Neutrophil (primary cell): ENCODE measurements around the gene NEXN.

Experiments
- H3K27ac ChIP-seq: fragments of 200-600 bp; sonication (generic); 2 replicates; pipeline ENCODE4 v1.5.1; 2016; ENCODE audit warnings: mild to moderate bottlenecking, moderate library complexity
- H3K27me3 ChIP-seq: fragments of 200-600 bp; sonication (generic); 2 replicates; pipeline ENCODE4 v1.6.0; 2016; ENCODE audit warnings: mild to moderate bottlenecking
- H3K36me3 ChIP-seq: fragments of 200-600 bp; sonication (generic); 2 replicates; pipeline ENCODE4 v1.5.1; 2017
- H3K4me1 ChIP-seq, 2 experiments: fragments of 200-600 bp in 1 of 2; sonication (generic) in 1 of 2; 1 replicate in 1 of 2; 2 replicates in 1 of 2; pipeline versions ENCODE4 v1.5.1 to v1.6.1; 2013 to 2016; ENCODE audit warnings: low read depth in 1 of 2, low read length in 1 of 2, mild to moderate bottlenecking in 1 of 2, moderate library complexity in 1 of 2; ENCODE audit not compliant: control insufficient read depth in 1 of 2, insufficient read depth in 1 of 2
- H3K4me3 ChIP-seq, 2 experiments: fragments of 200-600 bp in 1 of 2; sonication (generic) in 1 of 2; 1 replicate in 1 of 2; 2 replicates in 1 of 2; pipeline ENCODE4 v1.5.1; 2013 to 2016; ENCODE audit warnings: low read depth in 1 of 2, low read length in 1 of 2, mild to moderate bottlenecking in 1 of 2, moderate library complexity in 1 of 2
- H3K9me3 ChIP-seq: fragments of 200-600 bp; sonication (generic); 2 replicates; pipeline ENCODE4 v1.5.1; 2016
- TF ChIP-seq, protein P1 (sequence below): fragments of 200-600 bp; sonication (generic); IDR thresholded peaks from 2 replicates; pipeline ENCODE4 v1.5.1; 2016; ENCODE audit warnings: antibody characterized with exemption

Gene NEXN

DNA sequence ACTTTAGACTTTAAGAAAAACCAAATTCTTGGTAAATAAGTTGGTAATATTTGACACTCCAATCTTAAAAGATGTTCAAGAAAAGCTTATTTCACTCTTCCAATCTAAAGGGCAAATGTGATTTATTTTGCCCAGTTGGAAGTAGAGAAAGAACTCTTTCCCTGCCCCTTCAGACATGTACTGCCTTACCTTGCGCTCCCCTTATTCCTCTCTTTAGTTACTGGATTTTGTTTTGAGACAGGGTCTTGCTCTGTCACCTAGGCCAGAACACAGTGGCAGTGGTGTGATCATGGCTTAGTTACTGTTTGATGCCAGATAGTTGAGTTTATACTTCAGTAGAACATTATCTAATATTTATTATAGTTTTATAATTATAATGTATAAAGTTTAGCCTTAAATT, 62.9 kb downstream of the NEXN start:
- Histone ChIP-seq H3K4me1 (no peaks in the 10 kb centered on the region), H3K36me3 (peaks cover 90% of the 10 kb centered on the region), H3K27me3 (no peaks in the 10 kb centered on the region)

DNA sequence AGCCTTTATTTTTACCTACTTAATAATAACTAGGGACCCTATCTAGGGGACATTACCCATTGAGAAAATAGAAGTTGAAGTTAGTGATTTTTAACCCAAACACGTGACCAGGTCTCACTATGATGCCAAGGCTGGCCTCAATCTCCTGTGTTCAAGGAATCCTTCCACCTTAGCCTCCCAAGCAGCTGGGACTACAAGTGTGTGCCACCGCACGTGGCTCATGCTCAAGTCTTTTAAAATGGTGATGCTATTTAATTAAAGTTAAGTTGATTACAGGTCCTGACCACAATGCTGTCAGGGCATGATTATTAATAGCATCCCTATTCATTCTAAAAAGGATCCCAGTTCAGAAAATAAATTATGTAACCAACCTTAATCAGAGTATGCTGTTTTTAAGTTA, 65.5 kb downstream of the NEXN start:
- Histone ChIP-seq H3K27ac (no peak overlapping the region), H3K4me3 (no peak overlapping the region), H3K27me3 (no peaks in the 10 kb centered on the region), H3K36me3 (peaks cover 91% of the 10 kb centered on the region), H3K4me1 (no peaks in the 10 kb centered on the region), H3K9me3 (no peaks in the 10 kb centered on the region)
- TF ChIP-seq, protein P1, sequence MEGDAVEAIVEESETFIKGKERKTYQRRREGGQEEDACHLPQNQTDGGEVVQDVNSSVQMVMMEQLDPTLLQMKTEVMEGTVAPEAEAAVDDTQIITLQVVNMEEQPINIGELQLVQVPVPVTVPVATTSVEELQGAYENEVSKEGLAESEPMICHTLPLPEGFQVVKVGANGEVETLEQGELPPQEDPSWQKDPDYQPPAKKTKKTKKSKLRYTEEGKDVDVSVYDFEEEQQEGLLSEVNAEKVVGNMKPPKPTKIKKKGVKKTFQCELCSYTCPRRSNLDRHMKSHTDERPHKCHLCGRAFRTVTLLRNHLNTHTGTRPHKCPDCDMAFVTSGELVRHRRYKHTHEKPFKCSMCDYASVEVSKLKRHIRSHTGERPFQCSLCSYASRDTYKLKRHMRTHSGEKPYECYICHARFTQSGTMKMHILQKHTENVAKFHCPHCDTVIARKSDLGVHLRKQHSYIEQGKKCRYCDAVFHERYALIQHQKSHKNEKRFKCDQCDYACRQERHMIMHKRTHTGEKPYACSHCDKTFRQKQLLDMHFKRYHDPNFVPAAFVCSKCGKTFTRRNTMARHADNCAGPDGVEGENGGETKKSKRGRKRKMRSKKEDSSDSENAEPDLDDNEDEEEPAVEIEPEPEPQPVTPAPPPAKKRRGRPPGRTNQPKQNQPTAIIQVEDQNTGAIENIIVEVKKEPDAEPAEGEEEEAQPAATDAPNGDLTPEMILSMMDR, result no peak

More for the DNA sequence above, 62.9 kb downstream of the NEXN start:
- Histone ChIP-seq H3K4me3 (no peak overlapping the region), H3K27ac (no peak overlapping the region), H3K9me3 (no peaks in the 10 kb centered on the region)
- TF ChIP-seq, protein P1, result no peak

DNA sequence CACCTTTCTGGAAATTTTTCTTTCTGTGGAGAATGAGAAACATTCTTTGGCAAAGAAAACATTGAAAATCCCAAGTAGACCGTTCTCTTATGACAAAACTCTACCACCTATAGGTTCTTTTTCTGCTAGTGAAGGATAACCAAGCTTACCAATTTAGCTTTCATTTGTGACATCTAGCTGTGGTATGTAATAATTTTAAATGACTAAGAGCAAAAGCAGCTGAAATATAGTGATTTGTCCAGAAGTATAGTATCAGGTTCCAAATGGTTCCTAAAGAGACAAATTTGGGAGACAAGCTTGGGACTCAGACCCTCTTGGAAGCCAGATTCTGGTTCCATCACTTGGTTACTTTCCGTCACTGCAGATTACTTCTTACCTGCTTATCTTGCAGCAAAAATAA, 66.1 kb downstream of the NEXN start:
- Histone ChIP-seq H3K27me3 (no peaks in the 10 kb centered on the region), H3K36me3 (peaks cover 95% of the 10 kb centered on the region), H3K4me3 (no peak overlapping the region), H3K27ac (no peak overlapping the region), H3K4me1 (no peaks in the 10 kb centered on the region), H3K9me3 (no peaks in the 10 kb centered on the region)
- TF ChIP-seq, protein P1, result no peak

DNA sequence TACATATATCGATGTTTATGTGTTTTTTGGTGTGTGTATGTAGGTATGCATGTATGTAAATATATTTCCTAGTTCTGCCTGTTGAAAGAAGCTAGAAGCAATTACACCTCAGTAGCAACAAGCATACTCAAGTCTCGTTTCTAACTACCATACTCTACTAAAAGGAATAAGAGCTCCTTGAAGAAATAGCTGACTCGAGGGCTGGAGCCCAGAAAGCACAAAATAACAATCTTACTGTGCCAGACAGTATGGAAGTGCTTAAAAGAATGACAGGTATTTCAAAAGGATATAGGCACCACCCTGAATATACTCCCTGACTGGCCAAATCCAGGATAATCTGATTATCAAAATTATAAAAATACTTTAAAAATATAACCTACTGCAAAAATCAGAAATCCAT, 67.3 kb downstream of the NEXN start:
- TF ChIP-seq, protein P1, result no peak
- H3K4me1 ChIP-seq, result no peaks in the 10 kb centered on the region
- no peak overlapping the region for H3K4me3 ChIP-seq
- no peaks in the 10 kb centered on the region for H3K9me3 ChIP-seq
- H3K27me3 ChIP-seq, result no peaks in the 10 kb centered on the region
- no peak overlapping the region for H3K27ac ChIP-seq
- H3K36me3 ChIP-seq, result peaks cover 96% of the 10 kb centered on the region

DNA sequence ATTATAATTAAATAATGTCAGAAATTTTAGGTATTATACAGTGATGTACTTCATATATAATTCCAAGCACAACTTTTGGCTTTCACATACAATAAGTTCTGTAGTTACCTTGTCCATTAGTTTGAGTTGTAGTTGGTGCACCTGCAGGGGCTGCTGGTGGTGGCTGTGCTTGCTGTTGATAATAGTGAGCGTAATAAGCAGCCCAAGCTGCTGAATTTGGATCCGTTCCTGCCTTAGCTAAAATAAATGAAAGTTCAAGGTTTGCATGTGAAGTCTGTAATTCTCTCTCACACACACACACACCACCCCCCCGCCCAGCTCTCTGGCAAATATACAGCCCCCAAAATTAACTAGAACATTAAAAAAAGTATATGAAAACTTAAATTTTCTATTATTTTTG, 68.0 kb downstream of the NEXN start:
- Histone ChIP-seq H3K36me3 (peaks cover 96% of the 10 kb centered on the region), H3K27ac (no peak overlapping the region), H3K9me3 (no peaks in the 10 kb centered on the region), H3K4me3 (no peak overlapping the region), H3K27me3 (no peaks in the 10 kb centered on the region), H3K4me1 (no peaks in the 10 kb centered on the region)
- TF ChIP-seq, protein P1, result no peak

DNA sequence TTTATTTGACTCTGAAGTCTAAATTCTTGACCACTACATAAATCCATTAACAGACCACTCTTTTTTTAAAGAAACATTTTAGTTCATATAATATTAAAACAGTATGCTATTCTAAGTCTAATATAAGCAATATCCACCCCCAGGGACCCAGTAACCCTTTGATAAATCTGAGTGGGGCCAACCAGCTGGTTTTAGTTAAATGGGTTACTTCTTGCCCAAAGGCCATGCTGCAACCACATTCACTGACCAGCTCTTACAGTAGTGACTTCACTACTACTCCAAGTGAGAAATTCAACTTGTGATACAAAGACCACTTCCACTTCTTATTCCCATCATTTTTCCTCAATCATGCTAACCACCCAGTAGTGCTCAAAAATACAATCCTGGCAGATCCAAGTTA, 70.0 kb downstream of the NEXN start:
- Histone ChIP-seq H3K36me3 (peaks cover 98% of the 10 kb centered on the region), H3K27ac (no peak overlapping the region), H3K9me3 (no peaks in the 10 kb centered on the region), H3K27me3 (no peaks in the 10 kb centered on the region), H3K4me1 (no peaks in the 10 kb centered on the region), H3K4me3 (no peak overlapping the region)
- TF ChIP-seq, protein P1, result no peak
